SK-N-SH (cell line): ENCODE measurements around the gene SLC5A4.

Source experiments
- CTCF ChIP-seq: fragments of 200-600 bp; sonication (generic); IDR thresholded peaks from 2 replicates; pipeline ENCODE4 v1.6.1; 2017; ENCODE audit warnings: antibody characterized with exemption, mild to moderate bottlenecking, moderate library complexity
- EP300 ChIP-seq, 2 experiments: IDR thresholded peaks; 2 replicates each; pipeline versions ENCODE4 v1.4.0 to v1.6.1; 2012; ENCODE audit warnings: borderline replicate concordance in 1 of 2, low read depth in 1 of 2, low read length in 1 of 2
- EZH2phosphoT487 ChIP-seq: fragments of 200-600 bp; sonication (generic); IDR thresholded peaks from 2 replicates; pipeline ENCODE4 v1.6.1; 2017; ENCODE audit warnings: low read depth, mixed run types, mild to moderate bottlenecking, antibody characterized with exemption, moderate library complexity, borderline replicate concordance
- FOSL2 ChIP-seq: IDR thresholded peaks from 2 replicates; pipeline ENCODE4 v1.4.0; 2012; ENCODE audit warnings: low read depth, mild to moderate bottlenecking, moderate library complexity, borderline replicate concordance
- FOXM1 ChIP-seq: IDR thresholded peaks from 2 replicates; pipeline ENCODE4 v1.4.0; 2012; ENCODE audit warnings: low read depth, mild to moderate bottlenecking
- MAX ChIP-seq: IDR thresholded peaks from 2 replicates; pipeline ENCODE4 v1.4.0; 2012; ENCODE audit warnings: low read depth
- POLR2AphosphoS5 ChIP-seq: IDR thresholded peaks from 2 replicates; pipeline ENCODE4 v1.6.1; 2012; ENCODE audit warnings: low read depth, low read length
- REST ChIP-seq: IDR thresholded peaks from 2 replicates; pipeline ENCODE4 v1.6.1; 2012; ENCODE audit warnings: mild to moderate bottlenecking, low read depth, low read length, moderate library complexity
- USF1 ChIP-seq: IDR thresholded peaks from 2 replicates; pipeline ENCODE4 v1.4.0; 2012; ENCODE audit warnings: low read depth, borderline replicate concordance
- YY1 ChIP-seq: IDR thresholded peaks from 2 replicates; pipeline ENCODE4 v1.4.0; 2012; ENCODE audit warnings: low read depth, mild to moderate bottlenecking
- ZBTB33 ChIP-seq: IDR thresholded peaks from 2 replicates; pipeline ENCODE4 v1.4.0; 2012; ENCODE audit warnings: low read depth, borderline replicate concordance

GRCh38 chr22:32216911-32217310 is 38.2 kb downstream of the SLC5A4 start:
- TF ChIP-seq FOSL2, result no peak
- TF ChIP-seq FOXM1, result no peak
- TF ChIP-seq CTCF, result no peak
- no peak for TF ChIP-seq MAX
- TF ChIP-seq EZH2phosphoT487, result no peak
- no peak for TF ChIP-seq POLR2AphosphoS5
- TF ChIP-seq ZBTB33, result no peak
- TF ChIP-seq USF1, result no peak
- no peak for TF ChIP-seq REST
- TF ChIP-seq YY1, result no peak
- TF ChIP-seq EP300 (IDR thresholded peaks at IDR 0.05; ENCODE audit: borderline replicate concordance in 1 of 2, low read depth in 1 of 2, low read length in 1 of 2), result no peak
